GM19452 (cell line): Measurements from ENCODE around the gene ZNF200.
"Not testable (repeated sequence)": the region's sequence is repeated elsewhere in the genome, so short reads cannot be mapped to it uniquely, and the experiment has no call there.

Experiments used
- ATAC-seq: cut with Tn5 transposase; IDR thresholded peaks from one replicate; pipeline ENCODE4 v1.9.1; 2021; ENCODE audit not compliant: unreplicated experiment

Gene ZNF200

DNA sequence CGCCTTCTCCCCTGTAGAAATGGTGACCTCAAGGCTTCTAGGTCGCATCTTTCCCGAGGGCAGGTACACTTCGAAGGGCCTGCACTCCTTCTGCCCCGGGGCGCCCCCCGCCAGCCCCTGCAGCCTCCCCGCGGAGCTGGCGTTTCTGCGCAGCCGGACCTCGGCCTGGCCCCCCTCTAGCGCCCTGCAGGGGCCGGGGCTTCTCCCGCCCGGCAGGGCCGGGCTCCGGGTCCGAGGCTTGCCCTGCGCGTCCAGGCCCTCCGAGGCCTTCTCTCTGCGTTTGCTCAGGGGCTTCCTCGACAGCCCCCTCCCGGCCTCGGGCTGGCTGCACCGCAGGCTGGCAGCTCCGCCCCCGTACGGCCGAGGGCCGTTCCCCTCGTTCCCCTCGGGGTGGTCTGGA, 19.4 kb upstream of the ZNF200 start:
- no peak for ATAC-seq

GRCh38 chr16:3252967-3253366, 18.0 kb upstream of the ZNF200 start:
- no peak for ATAC-seq

DNA sequence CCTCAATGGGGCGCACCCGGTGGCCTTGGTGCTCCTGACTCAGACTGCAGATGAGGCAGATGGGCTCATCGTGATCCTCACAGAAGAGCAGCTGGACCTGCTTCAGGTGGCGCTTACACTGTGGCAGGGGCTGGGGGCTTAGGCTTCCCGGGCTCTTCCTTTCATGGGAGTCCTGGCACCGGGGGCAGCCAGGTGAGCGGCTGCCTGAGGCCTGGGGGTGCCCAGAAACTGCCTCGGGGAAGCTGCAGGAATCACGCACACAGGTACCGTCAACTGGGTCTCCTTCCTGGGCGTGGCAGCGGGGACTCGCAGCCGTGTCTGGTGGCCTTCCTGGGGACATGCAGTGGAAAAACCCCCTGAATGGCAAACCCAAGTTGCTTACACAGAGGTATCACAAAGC, 14.5 kb upstream of the ZNF200 start:
- ATAC-seq = no peak

GRCh38 chr16:3249020-3249419, 14.1 kb upstream of the ZNF200 start:
- ATAC-seq = no peak

GRCh38 chr16:3248596-3248995, 13.6 kb upstream of the ZNF200 start:
- ATAC-seq = no peak

DNA sequence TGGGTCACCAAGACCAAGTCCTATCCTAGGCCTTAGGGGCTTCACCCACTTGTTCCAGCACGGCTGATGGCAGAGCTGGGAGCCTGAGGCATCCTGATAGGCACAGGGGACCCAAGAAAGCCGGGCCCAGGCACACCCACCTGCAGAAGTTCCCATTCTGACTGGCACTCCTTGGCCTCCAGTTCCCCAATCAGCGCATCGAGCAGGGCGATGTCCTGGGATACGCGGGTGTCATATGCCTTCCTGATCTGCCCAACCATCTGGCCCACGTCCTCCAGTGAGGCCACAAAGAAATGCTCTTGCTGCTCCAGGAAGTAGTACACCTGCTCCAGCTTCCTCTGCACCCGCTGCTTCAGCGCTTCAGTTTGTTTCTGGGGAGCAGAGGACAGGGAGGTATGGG, 11.9 kb upstream of the ZNF200 start:
- ATAC-seq = no peak

GRCh38 chr16:3246002-3246401, 11.0 kb upstream of the ZNF200 start:
- no peak for ATAC-seq

GRCh38 chr16:3243882-3244281, 8.9 kb upstream of the ZNF200 start:
- no peak for ATAC-seq

GRCh38 chr16:3242709-3243108, 7.8 kb upstream of the ZNF200 start:
- ATAC-seq = no peak

DNA sequence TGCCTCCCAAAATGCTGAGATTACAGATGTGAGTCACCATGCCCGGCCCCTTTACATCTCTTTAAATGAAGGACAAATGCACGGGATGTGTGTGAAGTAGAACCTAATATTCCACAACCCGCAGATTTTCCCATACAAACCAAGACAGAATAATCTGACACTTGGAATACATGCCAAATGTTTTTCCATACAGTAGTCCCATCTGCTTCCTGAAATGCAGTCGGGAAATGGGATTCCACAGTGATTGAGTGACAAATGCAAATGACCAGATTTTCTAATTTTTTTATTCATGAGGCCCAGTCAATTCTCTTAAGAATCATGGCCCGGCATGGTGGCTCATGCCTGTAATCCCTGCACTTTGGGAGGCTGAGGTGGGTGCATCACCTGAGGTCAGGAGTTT, 6.8 kb upstream of the ZNF200 start:
- ATAC-seq = no peak

GRCh38 chr16:3235856-3236669, 1.1 kb upstream of the ZNF200 start:
- no peak for ATAC-seq

- no peak for ATAC-seq
Measured at GRCh38 chr16:3234543-3234856, 458 bp downstream of the ZNF200 start.

DNA sequence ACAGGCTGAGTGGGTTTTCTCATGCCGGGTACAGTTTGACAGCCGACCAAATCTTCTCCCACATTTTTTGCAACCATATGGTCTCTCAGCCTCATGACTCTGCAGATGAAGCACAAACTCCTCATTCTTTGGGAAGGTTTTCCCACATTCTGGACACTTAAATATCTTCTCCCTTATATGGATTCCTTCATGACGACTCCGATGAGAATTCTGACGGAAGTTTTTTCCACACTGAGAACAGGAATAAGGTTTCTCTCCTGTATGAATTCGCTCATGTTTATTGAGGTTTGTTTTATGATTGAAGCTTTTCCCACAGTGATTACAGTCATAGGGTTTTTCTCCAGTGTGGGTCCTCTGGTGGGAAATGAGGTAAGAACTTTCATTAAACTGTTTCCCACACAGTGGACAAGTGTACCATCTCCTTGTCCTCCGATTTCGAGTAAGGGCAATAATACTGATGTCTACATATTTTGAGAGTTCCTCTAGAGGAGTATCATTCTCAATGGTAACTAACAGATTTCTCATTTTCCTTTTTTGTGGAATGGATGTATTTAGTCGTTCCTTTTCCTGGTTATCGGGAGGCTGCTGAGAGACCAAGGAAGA, 10.9 kb downstream of the ZNF200 start:
- no peak for ATAC-seq

DNA sequence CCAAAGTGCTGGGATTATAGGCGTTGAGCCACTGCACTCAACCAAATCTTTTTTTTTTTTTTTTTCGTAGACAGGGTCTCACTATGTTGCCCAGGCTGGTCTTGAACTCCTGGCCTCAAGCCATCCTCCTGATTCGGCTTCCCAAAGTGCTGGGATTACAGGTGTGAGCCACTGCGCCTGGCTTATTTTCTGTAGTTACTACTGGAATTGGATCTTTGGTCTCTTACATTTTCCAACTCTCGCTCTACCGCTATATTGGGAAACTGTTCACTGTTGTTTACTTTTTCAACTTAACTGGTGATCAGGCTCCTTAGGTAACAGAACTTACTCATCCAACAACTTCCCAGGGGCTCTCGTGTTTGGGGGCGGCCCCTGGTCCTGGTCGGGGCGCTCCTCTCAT, 14.1 kb downstream of the ZNF200 start:
- ATAC-seq = no peak

DNA sequence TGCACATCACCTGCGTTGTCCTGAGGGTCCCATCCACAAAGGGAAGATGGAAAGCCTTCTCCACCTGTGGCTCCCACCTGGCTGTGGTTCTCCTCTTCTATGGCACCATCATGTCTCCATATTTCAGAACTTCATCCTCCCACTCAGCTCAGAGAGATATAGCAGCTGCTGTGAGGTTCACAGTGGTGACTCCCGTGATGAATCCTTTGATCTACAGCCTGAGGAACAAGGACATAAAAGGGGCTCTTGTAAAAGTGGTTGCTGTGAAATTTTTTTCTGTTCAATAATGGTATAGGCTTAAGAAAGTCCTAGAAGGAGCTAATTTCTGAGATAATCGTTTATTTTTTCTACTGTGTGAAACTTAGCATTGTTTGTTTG, 18.7 kb downstream of the ZNF200 start:
- no peak for ATAC-seq

- no peak for ATAC-seq
Measured at GRCh38 chr16:3215601-3216262, 19.2 kb downstream of the ZNF200 start.

GRCh38 chr16:3214904-3215600, 19.9 kb downstream of the ZNF200 start:
- no peak for ATAC-seq

DNA sequence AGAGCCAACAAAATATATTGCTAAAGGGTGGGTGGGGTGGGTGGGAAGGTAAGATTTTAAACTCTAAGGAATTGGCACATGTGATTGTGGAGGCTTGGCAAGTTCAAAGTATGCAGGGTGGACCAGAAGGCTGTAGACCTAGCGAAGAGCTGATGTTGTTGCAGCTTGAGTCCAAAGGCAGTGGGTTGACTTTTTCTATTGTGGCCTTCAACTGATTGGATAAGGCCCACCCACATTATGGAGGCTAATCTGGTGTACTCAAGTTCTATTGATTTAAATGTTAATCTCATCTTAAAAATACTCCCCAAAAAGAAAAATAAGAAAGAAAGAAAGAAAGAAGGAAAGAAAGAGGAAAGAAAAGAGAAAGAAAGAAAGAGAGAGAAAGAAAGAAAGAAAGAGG, 22.4 kb downstream of the ZNF200 start:
- no peak for ATAC-seq

GRCh38 chr16:3212006-3212405, 23.0 kb downstream of the ZNF200 start:
- ATAC-seq = no peak

- no peak for ATAC-seq
Measured at GRCh38 chr16:3207086-3207953, 27.6 kb downstream of the ZNF200 start.

- not testable (repeated sequence) for ATAC-seq
Measured at GRCh38 chr16:3205939-3206338, 29.0 kb downstream of the ZNF200 start.
